Measurements from ENCODE around the gene VEGFB. TPM values are rescaled to one million over a fixed set of nuclear protein-coding genes. Genes with fewer than 3 reads are reported as not detected.

Gene VEGFB
- total RNA-seq, 2 donors from 2014 or later = 81.8 to 107 TPM

DNA sequence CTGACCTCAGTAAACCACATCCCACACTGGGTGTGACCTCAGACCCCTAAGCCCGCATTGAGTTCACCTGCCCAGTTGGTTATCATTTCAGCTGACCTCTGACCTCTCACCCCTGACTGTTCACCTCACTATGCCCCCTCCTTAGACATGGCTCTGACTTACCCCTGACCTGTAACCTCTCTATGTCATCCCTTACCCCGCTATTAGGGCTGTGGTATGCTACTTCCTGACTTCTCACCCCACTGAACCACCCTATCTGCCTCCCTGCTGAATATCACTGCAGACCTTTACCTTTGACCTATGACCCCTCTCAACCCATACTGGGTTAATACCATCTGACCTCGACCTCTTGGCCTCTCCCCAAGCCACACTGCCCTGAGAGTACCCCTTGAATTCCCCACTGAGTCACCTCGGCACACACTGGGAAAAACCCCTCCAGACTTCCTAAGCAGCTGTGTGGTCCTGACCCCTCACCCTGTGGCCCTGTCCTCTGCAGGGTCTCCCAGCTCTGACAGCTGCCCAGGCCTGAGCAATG lies 25.2 kb downstream of the VEGFB start:
- H3K4me1 ChIP-seq (ENCODE audit: control insufficient read depth in 1 of 2, low read depth in 2 of 2) = no peaks in the 10 kb centered on the region
- TF ChIP-seq, protein P1, sequence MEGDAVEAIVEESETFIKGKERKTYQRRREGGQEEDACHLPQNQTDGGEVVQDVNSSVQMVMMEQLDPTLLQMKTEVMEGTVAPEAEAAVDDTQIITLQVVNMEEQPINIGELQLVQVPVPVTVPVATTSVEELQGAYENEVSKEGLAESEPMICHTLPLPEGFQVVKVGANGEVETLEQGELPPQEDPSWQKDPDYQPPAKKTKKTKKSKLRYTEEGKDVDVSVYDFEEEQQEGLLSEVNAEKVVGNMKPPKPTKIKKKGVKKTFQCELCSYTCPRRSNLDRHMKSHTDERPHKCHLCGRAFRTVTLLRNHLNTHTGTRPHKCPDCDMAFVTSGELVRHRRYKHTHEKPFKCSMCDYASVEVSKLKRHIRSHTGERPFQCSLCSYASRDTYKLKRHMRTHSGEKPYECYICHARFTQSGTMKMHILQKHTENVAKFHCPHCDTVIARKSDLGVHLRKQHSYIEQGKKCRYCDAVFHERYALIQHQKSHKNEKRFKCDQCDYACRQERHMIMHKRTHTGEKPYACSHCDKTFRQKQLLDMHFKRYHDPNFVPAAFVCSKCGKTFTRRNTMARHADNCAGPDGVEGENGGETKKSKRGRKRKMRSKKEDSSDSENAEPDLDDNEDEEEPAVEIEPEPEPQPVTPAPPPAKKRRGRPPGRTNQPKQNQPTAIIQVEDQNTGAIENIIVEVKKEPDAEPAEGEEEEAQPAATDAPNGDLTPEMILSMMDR (IDR thresholded peaks at IDR 0.05) = no peak
- ATAC-seq (ENCODE audit: insufficient number of reproducible peaks, low FRiP score, low read depth) = no peak
- peaks cover 67% of the 10 kb centered on the region for H3K36me3 ChIP-seq
- DNase-seq (ENCODE audit: low spot score) = no peak
- no peaks in the 10 kb centered on the region for H3K27me3 ChIP-seq (replicated peaks; ENCODE audit: insufficient read depth)
- no peak overlapping the region for H3K4me3 ChIP-seq
- H3K9me3 ChIP-seq = no peaks in the 10 kb centered on the region
- H3K27ac ChIP-seq = no peak overlapping the region

GRCh38 chr11:64260147-64260708 lies 25.8 kb downstream of the VEGFB start:
- TF ChIP-seq, protein P1 (IDR thresholded peaks at IDR 0.05) = no peak
- H3K9me3 ChIP-seq = no peaks in the 10 kb centered on the region
- no peak overlapping the region for H3K4me3 ChIP-seq
- ATAC-seq (ENCODE audit: insufficient number of reproducible peaks, low FRiP score, low read depth) (no peak), DNase-seq (ENCODE audit: low spot score) (no peak)
- H3K36me3 ChIP-seq = peaks cover 68% of the 10 kb centered on the region
- H3K27ac ChIP-seq = no peak overlapping the region
- no peaks in the 10 kb centered on the region for H3K4me1 ChIP-seq (ENCODE audit: control insufficient read depth in 1 of 2, low read depth in 2 of 2)
- H3K27me3 ChIP-seq (replicated peaks; ENCODE audit: insufficient read depth) = no peaks in the 10 kb centered on the region

DNA sequence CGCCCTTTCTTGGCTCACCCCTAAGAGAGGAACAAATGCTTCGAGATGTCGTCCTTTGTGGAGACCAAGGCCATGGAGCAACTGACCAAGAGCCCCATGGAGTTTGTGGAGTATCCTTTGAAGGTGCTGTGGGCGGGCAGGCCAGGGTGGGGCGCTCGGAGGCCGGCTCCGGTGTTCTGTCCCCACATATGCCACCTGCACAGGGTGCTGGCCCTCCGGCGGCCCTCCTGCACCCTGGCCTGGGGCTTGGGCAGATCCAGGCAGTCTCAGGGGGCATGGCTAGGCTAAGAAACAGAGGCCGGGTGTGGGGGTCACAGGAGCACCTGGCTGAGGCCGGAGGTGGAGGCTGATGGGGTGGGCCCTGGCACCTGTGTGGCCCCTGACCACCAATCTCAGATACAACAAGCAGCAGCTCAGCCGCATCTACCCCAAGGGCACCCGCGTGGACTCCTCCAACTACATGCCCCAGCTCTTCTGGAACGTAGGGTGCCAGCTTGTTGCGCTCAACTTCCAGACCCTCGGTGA lies 27.2 kb downstream of the VEGFB start:
- Histone ChIP-seq H3K4me3 (no peak overlapping the region), H3K9me3 (no peaks in the 10 kb centered on the region), H3K27ac (no peak overlapping the region), H3K27me3 (replicated peaks; ENCODE audit: insufficient read depth) (no peaks in the 10 kb centered on the region), H3K36me3 (peaks cover 68% of the 10 kb centered on the region), H3K4me1 (ENCODE audit: control insufficient read depth in 1 of 2, low read depth in 2 of 2) (no peaks in the 10 kb centered on the region)
- ATAC-seq (ENCODE audit: insufficient number of reproducible peaks, low FRiP score, low read depth) (no peak), DNase-seq (ENCODE audit: low spot score) (no peak)
- TF ChIP-seq, protein P1 (IDR thresholded peaks at IDR 0.05) = no peak

DNA sequence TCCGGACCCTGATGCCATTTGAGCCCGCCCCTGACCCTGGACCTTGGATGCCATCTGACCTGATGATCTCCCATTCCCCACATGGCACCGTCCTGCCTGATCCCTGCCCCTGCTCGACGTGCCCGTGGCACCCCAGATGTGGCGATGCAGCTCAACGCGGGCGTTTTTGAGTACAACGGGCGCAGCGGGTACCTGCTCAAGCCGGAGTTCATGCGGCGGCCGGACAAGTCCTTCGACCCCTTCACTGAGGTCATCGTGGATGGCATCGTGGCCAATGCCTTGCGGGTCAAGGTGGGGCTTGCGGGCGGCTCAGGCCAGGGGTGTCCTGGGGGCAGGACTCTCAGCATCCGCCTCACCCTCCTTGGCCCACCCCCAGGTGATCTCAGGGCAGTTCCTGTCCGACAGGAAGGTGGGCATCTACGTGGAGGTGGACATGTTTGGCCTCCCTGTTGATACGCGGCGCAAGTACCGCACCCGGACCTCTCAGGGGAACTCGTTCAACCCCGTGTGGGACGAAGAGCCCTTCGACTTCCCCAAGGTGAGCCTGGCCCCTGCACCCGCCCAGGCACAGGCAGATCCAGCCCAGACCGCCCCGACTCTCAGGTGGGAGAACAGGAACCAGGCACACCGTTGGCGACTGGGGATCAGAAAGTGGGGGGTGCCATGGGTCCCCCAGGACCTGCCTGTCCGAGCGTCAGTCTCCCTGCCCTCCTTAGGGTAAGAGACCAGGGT lies 28.1 kb downstream of the VEGFB start:
- no peaks in the 10 kb centered on the region for H3K9me3 ChIP-seq
- TF ChIP-seq, protein P1 (IDR thresholded peaks at IDR 0.05) = no peak
- ATAC-seq (ENCODE audit: insufficient number of reproducible peaks, low FRiP score, low read depth) = no peak
- DNase-seq (ENCODE audit: low spot score) = no peak
- H3K27me3 ChIP-seq (replicated peaks; ENCODE audit: insufficient read depth) = no peaks in the 10 kb centered on the region
- H3K36me3 ChIP-seq = peaks cover 66% of the 10 kb centered on the region
- H3K4me3 ChIP-seq = no peak overlapping the region
- no peak overlapping the region for H3K27ac ChIP-seq
- H3K4me1 ChIP-seq (ENCODE audit: control insufficient read depth in 1 of 2, low read depth in 2 of 2) = no peaks in the 10 kb centered on the region
